Transverse colon (tissue), 4 donors: ENCODE data around the gene ID1.

ENCODE experiments used
- POLR2A ChIP-seq: fragments of 450-650 bp; IDR thresholded peaks from one replicate; pipeline ENCODE4 v1.6.1; 2016; ENCODE audit warnings: antibody characterized with exemption, mild to moderate bottlenecking, moderate library complexity
- POLR2AphosphoS5 ChIP-seq, 3 donors: sonication (generic); formaldehyde crosslinking; IDR thresholded peaks; one replicate each; pipeline ENCODE4 v1.6.1; 2016; ENCODE audit warnings: antibody characterized with exemption in 3 of 3
- TF ChIP-seq, protein P1 (sequence below), 5 experiments: fragments of 200-600 bp in 3 of 5; fragments of 450-650 bp in 2 of 5; sonication (generic) in 3 of 5; IDR thresholded peaks; 1 replicate in 2 of 5; 2 replicates in 3 of 5; pipeline ENCODE4 v1.5.1; 2016 to 2017; ENCODE audit warnings: antibody characterized with exemption in 5 of 5, inconsistent platforms in 3 of 5, mild to moderate bottlenecking in 2 of 5, moderate library complexity in 1 of 5

GRCh38 chr20:31568041-31568731 lies 36.9 kb upstream of the ID1 start:
- TF ChIP-seq POLR2A = no peak
- TF ChIP-seq, protein P1, sequence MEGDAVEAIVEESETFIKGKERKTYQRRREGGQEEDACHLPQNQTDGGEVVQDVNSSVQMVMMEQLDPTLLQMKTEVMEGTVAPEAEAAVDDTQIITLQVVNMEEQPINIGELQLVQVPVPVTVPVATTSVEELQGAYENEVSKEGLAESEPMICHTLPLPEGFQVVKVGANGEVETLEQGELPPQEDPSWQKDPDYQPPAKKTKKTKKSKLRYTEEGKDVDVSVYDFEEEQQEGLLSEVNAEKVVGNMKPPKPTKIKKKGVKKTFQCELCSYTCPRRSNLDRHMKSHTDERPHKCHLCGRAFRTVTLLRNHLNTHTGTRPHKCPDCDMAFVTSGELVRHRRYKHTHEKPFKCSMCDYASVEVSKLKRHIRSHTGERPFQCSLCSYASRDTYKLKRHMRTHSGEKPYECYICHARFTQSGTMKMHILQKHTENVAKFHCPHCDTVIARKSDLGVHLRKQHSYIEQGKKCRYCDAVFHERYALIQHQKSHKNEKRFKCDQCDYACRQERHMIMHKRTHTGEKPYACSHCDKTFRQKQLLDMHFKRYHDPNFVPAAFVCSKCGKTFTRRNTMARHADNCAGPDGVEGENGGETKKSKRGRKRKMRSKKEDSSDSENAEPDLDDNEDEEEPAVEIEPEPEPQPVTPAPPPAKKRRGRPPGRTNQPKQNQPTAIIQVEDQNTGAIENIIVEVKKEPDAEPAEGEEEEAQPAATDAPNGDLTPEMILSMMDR (IDR thresholded peaks at IDR 0.05) = no peak
- no peak for TF ChIP-seq POLR2AphosphoS5 (IDR thresholded peaks at IDR 0.05)
